Measurements from ENCODE around the gene CDH22.

The CDH22 gene

DNA sequence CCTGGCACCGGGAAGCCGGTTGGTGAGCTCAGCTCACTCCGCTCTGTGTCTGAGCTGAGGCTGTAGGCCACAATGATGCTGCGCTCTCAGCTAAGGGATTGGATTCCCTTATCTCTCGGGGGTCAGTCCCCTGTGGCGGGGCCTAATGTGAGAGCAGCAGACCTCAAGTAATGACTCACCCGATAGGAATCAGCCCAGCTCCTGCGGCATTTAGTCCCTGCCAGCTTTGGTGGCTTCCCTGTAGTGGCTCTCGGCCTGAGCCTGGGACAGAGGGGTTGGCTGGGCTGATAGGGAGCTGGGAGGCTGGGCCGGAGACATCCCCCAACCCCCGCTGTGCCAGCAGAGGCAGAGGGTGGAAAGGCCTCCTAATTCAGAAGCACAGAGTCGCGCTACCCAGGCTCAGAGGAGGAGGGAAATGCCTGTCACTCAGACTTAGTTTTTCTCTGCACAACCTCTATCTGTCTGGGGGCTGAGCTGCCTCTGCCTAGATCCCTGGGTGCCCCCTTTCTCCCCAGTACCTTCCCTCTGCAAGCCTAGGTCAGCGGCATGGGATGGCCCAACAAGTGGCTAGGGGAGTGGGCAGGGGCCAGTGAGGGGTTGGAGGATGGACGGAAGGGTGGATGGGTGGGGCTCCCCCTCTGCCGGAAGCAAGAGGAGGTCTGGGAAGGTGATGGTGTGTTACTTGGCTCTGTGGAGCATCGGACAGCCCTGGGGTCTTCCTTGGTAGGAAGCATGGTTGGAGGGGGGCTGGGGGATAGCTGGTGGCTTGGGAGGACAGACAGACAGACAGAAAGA, 92.2 kb downstream of the CDH22 start:
- no peak overlapping the region for H3K4me3 ChIP-seq (ENCODE audit: low read length)
- H3K4me1 ChIP-seq (ENCODE audit: control insufficient read depth, insufficient read depth, low read length) = peaks cover 7% of the 10 kb centered on the region
- no peaks in the 10 kb centered on the region for H3K9me3 ChIP-seq (ENCODE audit: control insufficient read depth, insufficient read depth, low read length)
- no peaks in the 10 kb centered on the region for H3K27me3 ChIP-seq (ENCODE audit: control insufficient read depth, insufficient read depth, low read length)
- DNase-seq (ENCODE audit: low read depth, low spot score) = peak; percentile 54
- no CpG with 5 or more reads among the region's 17 CpGs for WGBS (ENCODE audit: insufficient coverage, insufficient read length)
- no peak overlapping the region for H3K27ac ChIP-seq (ENCODE audit: low read length)
- no peaks in the 10 kb centered on the region for H3K36me3 ChIP-seq (ENCODE audit: control insufficient read depth, insufficient read depth, low read length)

DNA sequence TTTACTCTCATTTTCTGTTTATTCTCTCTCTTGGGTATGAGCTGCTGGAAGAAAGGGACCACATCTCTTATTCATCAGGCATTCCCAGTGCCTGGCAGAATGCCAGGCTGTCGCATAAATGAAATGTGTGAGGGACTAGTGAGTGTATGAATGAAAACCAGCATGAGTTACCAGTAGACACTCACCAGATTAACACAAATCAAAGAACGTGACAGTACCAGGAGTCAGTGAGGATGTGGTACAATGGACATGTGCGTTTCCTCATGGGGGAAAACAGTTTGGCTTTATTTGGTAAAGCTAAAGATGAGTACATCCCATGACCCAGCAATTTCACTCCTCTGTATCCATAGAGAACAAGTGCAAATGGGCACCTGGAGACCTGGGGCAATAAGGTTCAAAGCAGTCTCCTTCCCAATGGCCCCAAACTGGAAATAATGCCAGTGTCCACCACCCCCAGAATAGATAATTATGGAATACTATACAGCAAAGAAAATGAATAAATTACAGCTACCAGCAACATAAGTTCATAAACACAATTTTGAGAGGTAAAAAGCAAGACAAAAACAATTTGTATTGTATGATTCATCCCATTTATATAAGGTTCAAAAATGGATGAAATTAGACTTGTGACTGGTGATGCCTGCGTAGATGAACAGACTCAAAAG, 93.3 kb downstream of the CDH22 start:
- peaks cover 7% of the 10 kb centered on the region for H3K4me1 ChIP-seq (ENCODE audit: control insufficient read depth, insufficient read depth, low read length)
- no peak for DNase-seq (ENCODE audit: low read depth, low spot score)
- no peaks in the 10 kb centered on the region for H3K27me3 ChIP-seq (ENCODE audit: control insufficient read depth, insufficient read depth, low read length)
- H3K9me3 ChIP-seq (ENCODE audit: control insufficient read depth, insufficient read depth, low read length) = no peaks in the 10 kb centered on the region
- H3K4me3 ChIP-seq (ENCODE audit: low read length) = no peak overlapping the region
- H3K36me3 ChIP-seq (ENCODE audit: control insufficient read depth, insufficient read depth, low read length) = no peaks in the 10 kb centered on the region
- no peak overlapping the region for H3K27ac ChIP-seq (ENCODE audit: low read length)
- WGBS (ENCODE audit: insufficient coverage, insufficient read length) = no CpG with 5 or more reads among the region's 4 CpGs

DNA sequence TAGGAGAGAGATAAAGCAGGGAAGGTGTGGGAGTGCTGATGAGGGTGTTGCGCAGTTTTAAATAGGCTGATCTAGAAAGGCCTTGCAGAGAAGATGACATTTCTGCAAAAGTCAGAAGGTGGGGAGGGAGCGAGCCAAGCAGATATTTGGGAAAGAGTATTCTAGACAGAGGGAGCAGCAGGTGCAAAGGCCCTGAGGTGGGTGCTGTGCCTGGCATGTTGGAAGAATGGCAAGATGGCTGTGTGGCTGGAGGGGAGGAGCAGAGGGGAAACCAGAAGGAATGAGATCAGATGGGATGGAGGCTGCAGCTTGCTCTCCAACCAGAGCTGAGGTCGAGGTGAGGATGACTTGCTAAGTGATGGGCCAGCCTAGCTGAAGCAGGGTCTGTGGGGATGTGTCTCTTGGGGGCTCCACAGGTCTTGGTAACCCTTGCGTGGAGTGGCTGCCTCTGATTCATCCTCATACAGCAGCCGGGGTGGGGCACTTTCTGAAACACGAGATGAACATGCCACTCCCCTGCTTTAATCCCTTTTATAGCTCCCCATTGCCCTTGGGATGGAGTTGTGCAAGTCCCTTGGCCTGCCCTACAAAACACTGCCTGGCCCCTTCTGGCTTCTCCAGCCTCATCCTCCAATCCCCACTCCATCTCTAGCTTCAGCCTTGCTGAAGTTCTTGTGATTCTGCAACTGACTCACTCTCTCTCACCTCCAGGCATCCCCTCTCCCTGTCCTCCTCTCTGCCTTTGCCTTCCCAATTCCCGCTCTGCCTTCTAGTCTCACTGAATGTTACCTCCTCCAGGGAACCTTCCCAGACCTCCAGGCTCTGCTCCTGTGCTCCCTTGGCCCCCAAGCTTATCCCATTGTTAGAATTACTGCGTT, 94.1 kb downstream of the CDH22 start:
- H3K9me3 ChIP-seq (ENCODE audit: control insufficient read depth, insufficient read depth, low read length) = no peaks in the 10 kb centered on the region
- H3K4me1 ChIP-seq (ENCODE audit: control insufficient read depth, insufficient read depth, low read length) = peaks cover 7% of the 10 kb centered on the region
- no peak for DNase-seq (ENCODE audit: low read depth, low spot score)
- H3K27ac ChIP-seq (ENCODE audit: low read length) = no peak overlapping the region
- no CpG with 5 or more reads among the region's 8 CpGs for WGBS (ENCODE audit: insufficient coverage, insufficient read length)
- no peaks in the 10 kb centered on the region for H3K27me3 ChIP-seq (ENCODE audit: control insufficient read depth, insufficient read depth, low read length)
- no peak overlapping the region for H3K4me3 ChIP-seq (ENCODE audit: low read length)
- no peaks in the 10 kb centered on the region for H3K36me3 ChIP-seq (ENCODE audit: control insufficient read depth, insufficient read depth, low read length)

DNA sequence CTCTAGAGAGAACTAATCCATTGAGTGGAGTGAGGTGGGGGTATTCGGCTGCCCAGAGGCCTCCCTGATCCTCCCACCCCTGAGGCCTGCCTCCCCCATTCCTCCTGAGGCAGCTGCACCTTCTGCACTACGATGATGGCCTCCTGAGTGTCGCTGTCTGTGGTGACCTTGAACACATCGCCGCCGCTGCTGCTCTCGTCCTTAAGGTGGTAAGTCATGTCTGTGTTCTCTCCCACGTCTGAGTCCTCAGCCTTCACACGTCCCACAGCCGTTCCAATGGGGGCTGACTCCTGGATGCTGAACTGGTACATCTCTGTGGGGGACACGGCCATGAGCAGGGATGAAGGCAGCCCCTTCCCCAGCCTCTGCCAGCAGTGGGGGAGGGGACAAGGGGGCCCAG, 95.4 kb downstream of the CDH22 start:
- no peak for DNase-seq (ENCODE audit: low read depth, low spot score)
- Histone ChIP-seq H3K27me3 (ENCODE audit: control insufficient read depth, insufficient read depth, low read length) (no peaks in the 10 kb centered on the region), H3K36me3 (ENCODE audit: control insufficient read depth, insufficient read depth, low read length) (no peaks in the 10 kb centered on the region), H3K4me1 (ENCODE audit: control insufficient read depth, insufficient read depth, low read length) (peaks cover 7% of the 10 kb centered on the region), H3K27ac (ENCODE audit: low read length) (no peak overlapping the region), H3K4me3 (ENCODE audit: low read length) (no peak overlapping the region), H3K9me3 (ENCODE audit: control insufficient read depth, insufficient read depth, low read length) (no peaks in the 10 kb centered on the region)
- no CpG with 5 or more reads among the region's 11 CpGs for WGBS (ENCODE audit: insufficient coverage, insufficient read length)

DNA sequence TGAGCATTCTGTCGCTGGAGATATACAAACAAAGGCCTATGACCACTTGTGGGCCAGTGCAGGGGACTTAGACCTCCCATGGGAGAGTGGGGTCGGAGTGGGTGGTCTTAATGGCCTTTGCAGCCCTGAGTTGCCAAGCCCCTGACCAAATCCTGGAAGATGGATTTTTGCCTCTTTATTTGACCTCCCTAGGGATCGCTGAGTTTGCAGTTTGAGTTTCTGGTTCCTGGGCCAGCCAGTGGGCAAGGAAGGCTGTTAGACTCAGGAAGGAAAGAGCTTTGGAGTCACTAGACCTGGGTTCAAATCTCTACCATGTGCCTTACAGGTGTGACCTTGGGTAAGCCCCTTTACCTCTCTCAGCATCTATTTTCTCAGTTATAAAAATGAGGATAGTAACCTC, 96.0 kb downstream of the CDH22 start:
- Histone ChIP-seq H3K4me3 (ENCODE audit: low read length) (no peak overlapping the region), H3K36me3 (ENCODE audit: control insufficient read depth, insufficient read depth, low read length) (no peaks in the 10 kb centered on the region), H3K9me3 (ENCODE audit: control insufficient read depth, insufficient read depth, low read length) (no peaks in the 10 kb centered on the region), H3K4me1 (ENCODE audit: control insufficient read depth, insufficient read depth, low read length) (peaks cover 7% of the 10 kb centered on the region), H3K27me3 (ENCODE audit: control insufficient read depth, insufficient read depth, low read length) (no peaks in the 10 kb centered on the region), H3K27ac (ENCODE audit: low read length) (no peak overlapping the region)
- no peak for DNase-seq (ENCODE audit: low read depth, low spot score)
- no CpG with 5 or more reads among the region's 3 CpGs for WGBS (ENCODE audit: insufficient coverage, insufficient read length)

DNA sequence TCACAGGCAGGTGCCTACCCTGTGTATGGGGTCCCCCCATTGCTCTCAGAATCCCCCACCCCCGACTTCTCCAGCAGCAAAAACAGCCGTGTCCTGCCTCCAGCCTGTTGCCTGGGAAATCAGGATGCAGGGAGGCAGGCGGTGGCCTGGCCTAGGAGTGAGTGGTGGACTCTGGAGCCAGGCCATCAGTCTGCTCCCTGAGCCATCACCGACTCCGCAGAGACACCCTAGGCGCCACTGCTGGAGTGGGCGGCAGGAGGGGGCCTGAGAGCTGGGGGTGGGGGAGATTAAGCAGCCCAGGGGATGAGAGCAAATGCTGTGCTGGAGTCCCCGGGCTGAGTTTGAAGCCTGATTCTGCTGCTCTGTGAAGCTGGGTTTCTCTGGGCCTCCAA, 97.0 kb downstream of the CDH22 start:
- WGBS (ENCODE audit: insufficient coverage, insufficient read length) = no CpG with 5 or more reads among the region's 8 CpGs
- H3K27me3 ChIP-seq (ENCODE audit: control insufficient read depth, insufficient read depth, low read length) = no peaks in the 10 kb centered on the region
- DNase-seq (ENCODE audit: low read depth, low spot score) = no peak

DNA sequence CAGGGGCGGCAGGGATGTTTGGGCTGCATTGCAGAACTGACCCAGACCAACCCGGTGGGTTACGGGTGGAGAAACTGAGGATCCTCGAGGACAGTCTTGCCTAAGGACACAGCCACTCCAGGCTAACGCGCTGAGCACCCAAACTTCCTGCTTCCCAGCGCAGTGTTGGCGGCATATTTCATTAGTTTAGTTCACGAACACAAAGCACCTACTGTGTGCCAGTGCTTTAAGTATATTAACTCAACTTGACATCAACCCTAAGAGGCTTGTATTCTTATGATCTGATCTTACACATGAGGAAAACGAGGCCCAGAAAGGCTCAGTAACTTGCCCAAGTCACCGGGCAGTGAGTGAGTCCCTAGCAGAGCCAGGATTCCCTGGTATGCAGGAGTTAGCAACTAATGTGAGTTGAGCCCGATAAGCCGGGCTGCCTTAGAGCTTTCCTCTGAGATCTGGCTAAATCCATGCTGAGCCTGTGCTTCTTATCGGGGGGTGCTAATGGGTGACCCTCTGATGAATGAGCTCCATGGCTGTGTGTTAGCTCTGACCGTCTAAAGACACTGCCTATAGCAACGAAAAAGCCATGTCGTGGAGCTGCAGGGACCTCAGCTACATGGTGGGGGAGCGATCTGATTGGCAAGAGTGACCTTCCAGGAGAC, 97.5 kb downstream of the CDH22 start:
- no peaks in the 10 kb centered on the region for H3K27me3 ChIP-seq (ENCODE audit: control insufficient read depth, insufficient read depth, low read length)
- no CpG with 5 or more reads among the region's 18 CpGs for WGBS (ENCODE audit: insufficient coverage, insufficient read length)
- no peak overlapping the region for H3K27ac ChIP-seq (ENCODE audit: low read length)

More for the DNA sequence above, 97.0 kb downstream of the CDH22 start:
- H3K9me3 ChIP-seq (ENCODE audit: control insufficient read depth, insufficient read depth, low read length) = no peaks in the 10 kb centered on the region
- no peaks in the 10 kb centered on the region for H3K36me3 ChIP-seq (ENCODE audit: control insufficient read depth, insufficient read depth, low read length)
- no peak overlapping the region for H3K4me3 ChIP-seq (ENCODE audit: low read length)
- H3K27ac ChIP-seq (ENCODE audit: low read length) = no peak overlapping the region
- H3K4me1 ChIP-seq (ENCODE audit: control insufficient read depth, insufficient read depth, low read length) = peaks cover 5% of the 10 kb centered on the region; the same call in 1 of the 2 replicates

DNA sequence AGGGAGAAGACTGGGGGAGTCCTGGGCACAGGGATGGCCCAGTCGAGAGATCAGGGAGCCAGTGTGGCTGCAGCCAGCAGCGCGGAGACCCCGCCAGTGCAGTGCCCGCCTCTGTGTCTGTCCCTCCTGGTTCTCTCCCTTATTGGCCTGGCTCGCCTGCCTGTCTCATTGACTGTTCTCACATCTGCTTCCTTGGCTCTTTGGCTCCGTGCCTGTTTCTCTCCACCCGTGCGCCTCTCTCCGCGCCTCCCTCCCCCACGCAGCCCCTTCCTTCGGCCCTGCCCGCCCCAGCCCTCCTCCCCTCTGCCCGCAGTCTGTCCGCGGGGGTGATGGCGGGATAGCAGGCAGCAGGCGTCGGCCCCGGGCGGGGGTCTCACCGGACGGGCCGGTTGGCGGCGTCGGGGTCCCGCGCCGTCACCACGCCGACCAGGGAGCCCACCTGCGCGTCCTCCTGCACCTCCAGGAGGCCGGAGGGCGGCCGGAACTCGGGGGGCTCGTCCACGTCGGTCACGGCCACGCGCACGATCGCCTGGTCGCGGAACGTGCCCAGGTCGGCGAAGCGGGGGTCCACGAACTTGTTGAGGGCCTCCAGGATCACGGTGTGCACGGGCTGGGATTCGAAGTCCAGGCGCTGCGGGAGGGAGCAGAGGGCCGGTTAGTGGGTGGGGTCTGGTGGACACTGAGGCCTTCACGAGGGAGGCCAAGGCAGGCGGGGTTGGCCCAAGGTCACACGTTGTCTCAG, 98.2 kb downstream of the CDH22 start:
- no CpG with 5 or more reads among the region's 63 CpGs for WGBS (ENCODE audit: insufficient coverage, insufficient read length)
- no peak for DNase-seq (ENCODE audit: low read depth, low spot score)
- Histone ChIP-seq H3K36me3 (ENCODE audit: control insufficient read depth, insufficient read depth, low read length) (no peaks in the 10 kb centered on the region), H3K27me3 (ENCODE audit: control insufficient read depth, insufficient read depth, low read length) (no peaks in the 10 kb centered on the region), H3K4me3 (ENCODE audit: low read length) (no peak overlapping the region), H3K27ac (ENCODE audit: low read length) (no peak overlapping the region), H3K4me1 (ENCODE audit: control insufficient read depth, insufficient read depth, low read length) (0 out of 2 replicates have a peak, but pooled peaks cover 2% of the 10 kb centered on the region), H3K9me3 (ENCODE audit: control insufficient read depth, insufficient read depth, low read length) (no peaks in the 10 kb centered on the region)

More for the DNA sequence above, 97.5 kb downstream of the CDH22 start:
- Histone ChIP-seq H3K9me3 (ENCODE audit: control insufficient read depth, insufficient read depth, low read length) (no peaks in the 10 kb centered on the region), H3K36me3 (ENCODE audit: control insufficient read depth, insufficient read depth, low read length) (no peaks in the 10 kb centered on the region), H3K4me3 (ENCODE audit: low read length) (no peak overlapping the region), H3K4me1 (ENCODE audit: control insufficient read depth, insufficient read depth, low read length) (peaks cover 4% of the 10 kb centered on the region; the same call in 1 of the 2 replicates)
- no peak for DNase-seq (ENCODE audit: low read depth, low spot score)

DNA sequence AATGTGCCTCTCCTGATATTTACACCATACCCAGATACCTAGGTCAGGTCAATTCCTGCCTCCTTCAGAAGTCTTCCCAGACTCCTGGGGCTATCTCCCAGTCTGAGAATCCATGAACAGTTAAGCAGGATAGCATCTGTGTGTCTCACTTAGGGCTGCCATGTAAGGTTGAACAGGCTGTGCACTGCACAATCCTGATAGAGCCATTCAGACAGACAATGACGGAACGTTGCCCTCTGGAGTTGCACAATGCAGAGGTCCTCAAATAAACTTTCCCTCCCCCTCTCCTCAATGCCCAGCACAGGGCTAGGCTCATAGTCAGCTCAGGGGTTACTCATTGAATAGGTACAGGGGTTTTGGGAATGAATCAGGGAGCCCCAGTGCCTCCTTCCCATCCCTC, 100.5 kb downstream of the CDH22 start:
- H3K27ac ChIP-seq (ENCODE audit: low read length) = no peak overlapping the region
- no peaks in the 10 kb centered on the region for H3K9me3 ChIP-seq (ENCODE audit: control insufficient read depth, insufficient read depth, low read length)
- H3K27me3 ChIP-seq (ENCODE audit: control insufficient read depth, insufficient read depth, low read length) = no peaks in the 10 kb centered on the region
- H3K36me3 ChIP-seq (ENCODE audit: control insufficient read depth, insufficient read depth, low read length) = no peaks in the 10 kb centered on the region
- no peak overlapping the region for H3K4me3 ChIP-seq (ENCODE audit: low read length)
- 0 out of 2 replicates have a peak, but pooled peaks cover 3% of the 10 kb centered on the region for H3K4me1 ChIP-seq (ENCODE audit: control insufficient read depth, insufficient read depth, low read length)
- WGBS (ENCODE audit: insufficient coverage, insufficient read length) = no CpG with 5 or more reads among the region's 2 CpGs
- DNase-seq (ENCODE audit: low read depth, low spot score) = no peak
